Right lobe of liver (tissue), 6 donors: ENCODE results near the gene OSBPL9. TPM values are rescaled to one million over a fixed set of nuclear protein-coding genes. Genes with fewer than 3 reads are reported as not detected.
A peak's percentile ranks its signal among the peaks of the same experiment; 100 is the strongest.

Experiments
- ATAC-seq, 4 donors: fragments of 200-7000 bp; cut with Tn5 transposase; one replicate each; pipeline ENCODE4 v1.9.1; 2020; ENCODE audit warnings: mild to moderate bottlenecking in 4 of 4, moderate library complexity in 4 of 4
- DNase-seq, 3 donors: peaks; one replicate each; pipeline ENCODE4 v3.0.0-alpha.2; 2020
- H3K27ac ChIP-seq, 3 donors: fragments of 200-600 bp; one replicate each; pipeline ENCODE4 v1.8.0; 2022
- H3K27me3 ChIP-seq, 2 donors: fragments of 200-600 bp; one replicate each; pipeline ENCODE4 v1.8.0; 2022
- H3K36me3 ChIP-seq, 4 donors: fragments of 200-600 bp; sonication (generic) in 1 of 4; one replicate each; pipeline versions ENCODE4 v1.5.1 to v1.8.0; 2017 to 2022; ENCODE audit warnings: control low read depth in 1 of 4
- H3K4me1 ChIP-seq, 4 donors: fragments of 200-600 bp; sonication (generic) in 1 of 4; one replicate each; pipeline versions ENCODE4 v1.5.1 to v1.8.0; 2017 to 2022; ENCODE audit warnings: control low read depth in 1 of 4
- H3K4me3 ChIP-seq, 3 donors: fragments of 200-600 bp; one replicate each; pipeline ENCODE4 v1.8.0; 2022
- H3K9me3 ChIP-seq, 4 donors: fragments of 200-600 bp; sonication (generic) in 1 of 4; one replicate each; pipeline versions ENCODE4 v1.5.1 to v1.8.0; 2017 to 2022; ENCODE audit warnings: control low read depth in 1 of 4
- POLR2A ChIP-seq: fragments of 450-650 bp; IDR thresholded peaks from one replicate; pipeline ENCODE4 v1.6.1; 2017; ENCODE audit warnings: antibody characterized with exemption, mild to moderate bottlenecking
- WGBS: methylation state at CpG from one replicate; pipeline ENCODE4 v1.1.6; 2018; ENCODE audit warnings: low coverage, low lambda C conversion rate; ENCODE audit not compliant: insufficient coverage; ENCODE audit errors: missing lambda C conversion rate; 5-methylcytosine and 5-hydroxymethylcytosine counted together
- intact Hi-C, 2 donors: fragments of 100-400 bp; cut with DNase I; formaldehyde crosslinking; loops; one replicate each; pipeline versions ENCODE4 v1.11.2 to v1.14.1; 2022
- total RNA-seq, 6 experiments: library from RNA; depleted of rRNA in 2 of 6; stranded (reverse); fragments of >200 nt in 2 of 6; fragmentation: NEBNext Ultra II Directional in 3 of 6; extraction: Animal tissue kit (Norgen Biotek cat#: 25700) in 3 of 6; gene quantifications; one replicate each; pipeline versions ENCODE4 v1.1.0 to v1.2.4, GENCODE V29; 2016 to 2023
- TF ChIP-seq, protein P1 (sequence below), 4 donors: fragments of 200-600 bp in 3 of 4; fragments of 450-650 bp in 1 of 4; IDR thresholded peaks; one replicate each; pipeline versions ENCODE4 v1.5.1 to v1.8.0; 2016 to 2022; ENCODE audit warnings: antibody characterized with exemption in 4 of 4, mild to moderate bottlenecking in 2 of 4
- donor health status: DM: no; HTN: yes; CAD: no.
- donor health status: DM: no; HTN: no; CAD: no.
- donor health status: DM: no; HTN: no; CAD: no.
- donor health status: DM: no; HTN: yes; CAD: no.
- donor health status: DM: no; HTN: yes; CAD: no.

The OSBPL9 gene
- total RNA-seq, 6 experiments from 2014 or later, result 51.7 to 90.5 (median 71.7) TPM

DNA sequence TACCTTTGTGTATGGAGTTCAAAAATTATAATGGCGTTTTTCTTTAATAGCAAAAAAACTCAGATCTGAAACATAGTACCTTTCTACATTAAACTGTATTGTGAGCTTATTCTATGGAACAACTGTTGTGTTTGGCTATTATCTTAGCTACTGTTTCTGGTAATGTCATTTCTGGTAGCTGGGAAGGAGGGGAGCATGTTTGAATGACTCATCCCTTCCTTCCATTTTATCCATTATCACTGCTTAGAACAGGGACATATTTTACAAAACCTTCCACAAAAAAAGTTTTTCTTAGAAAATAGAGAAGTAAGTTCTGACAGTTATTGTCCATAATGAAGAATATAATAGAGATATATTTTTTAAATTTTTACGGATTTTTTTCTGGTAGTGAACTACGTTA is 133.3 kb downstream of the OSBPL9 start:
- 83% methylated on average over 3 of the region's 3 CpGs for WGBS
- H3K36me3 ChIP-seq, result peaks cover 0 to 15% (median 0%) of the 10 kb centered on the region in 4 donors
- intact Hi-C loops, result no loop called here

DNA sequence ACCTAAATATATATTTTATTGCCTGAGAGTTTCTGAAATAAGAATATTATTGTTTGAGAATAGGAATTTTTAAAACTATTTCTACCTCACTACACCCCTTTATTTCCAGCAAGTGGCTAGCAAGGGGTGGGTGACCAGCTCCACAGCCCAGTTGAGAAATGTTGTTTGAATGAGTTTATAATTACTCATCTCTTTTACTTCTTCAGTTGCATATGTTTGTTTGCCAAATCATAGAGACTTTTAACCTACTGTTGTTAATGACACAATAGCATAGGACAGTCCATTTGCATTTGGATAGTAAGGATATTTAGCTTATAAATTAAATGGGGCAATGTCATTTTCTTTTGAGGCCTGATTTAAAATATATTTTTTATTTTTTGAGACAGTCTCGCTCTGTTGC is 133.8 kb downstream of the OSBPL9 start:
- 67% methylated on average over 1 of the region's 1 CpG for WGBS
- intact Hi-C loops, result no loop called here
- peak in 1 of 4 donors; percentile 31 for ATAC-seq

More for the DNA sequence above, 133.3 kb downstream of the OSBPL9 start:
- Histone ChIP-seq H3K4me3 (no peak overlapping the region), H3K4me1 (no peaks in the 10 kb centered on the region), H3K9me3 (no peaks in the 10 kb centered on the region), H3K27me3 (no peaks in the 10 kb centered on the region), H3K27ac (no peak overlapping the region)
- TF ChIP-seq POLR2A, result no peak
- TF ChIP-seq, protein P1, sequence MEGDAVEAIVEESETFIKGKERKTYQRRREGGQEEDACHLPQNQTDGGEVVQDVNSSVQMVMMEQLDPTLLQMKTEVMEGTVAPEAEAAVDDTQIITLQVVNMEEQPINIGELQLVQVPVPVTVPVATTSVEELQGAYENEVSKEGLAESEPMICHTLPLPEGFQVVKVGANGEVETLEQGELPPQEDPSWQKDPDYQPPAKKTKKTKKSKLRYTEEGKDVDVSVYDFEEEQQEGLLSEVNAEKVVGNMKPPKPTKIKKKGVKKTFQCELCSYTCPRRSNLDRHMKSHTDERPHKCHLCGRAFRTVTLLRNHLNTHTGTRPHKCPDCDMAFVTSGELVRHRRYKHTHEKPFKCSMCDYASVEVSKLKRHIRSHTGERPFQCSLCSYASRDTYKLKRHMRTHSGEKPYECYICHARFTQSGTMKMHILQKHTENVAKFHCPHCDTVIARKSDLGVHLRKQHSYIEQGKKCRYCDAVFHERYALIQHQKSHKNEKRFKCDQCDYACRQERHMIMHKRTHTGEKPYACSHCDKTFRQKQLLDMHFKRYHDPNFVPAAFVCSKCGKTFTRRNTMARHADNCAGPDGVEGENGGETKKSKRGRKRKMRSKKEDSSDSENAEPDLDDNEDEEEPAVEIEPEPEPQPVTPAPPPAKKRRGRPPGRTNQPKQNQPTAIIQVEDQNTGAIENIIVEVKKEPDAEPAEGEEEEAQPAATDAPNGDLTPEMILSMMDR (IDR thresholded peaks at IDR 0.05), result no peak
- DNase-seq (no peak), ATAC-seq (peak in 2 of 4 donors; percentile 41 to 59)

DNA sequence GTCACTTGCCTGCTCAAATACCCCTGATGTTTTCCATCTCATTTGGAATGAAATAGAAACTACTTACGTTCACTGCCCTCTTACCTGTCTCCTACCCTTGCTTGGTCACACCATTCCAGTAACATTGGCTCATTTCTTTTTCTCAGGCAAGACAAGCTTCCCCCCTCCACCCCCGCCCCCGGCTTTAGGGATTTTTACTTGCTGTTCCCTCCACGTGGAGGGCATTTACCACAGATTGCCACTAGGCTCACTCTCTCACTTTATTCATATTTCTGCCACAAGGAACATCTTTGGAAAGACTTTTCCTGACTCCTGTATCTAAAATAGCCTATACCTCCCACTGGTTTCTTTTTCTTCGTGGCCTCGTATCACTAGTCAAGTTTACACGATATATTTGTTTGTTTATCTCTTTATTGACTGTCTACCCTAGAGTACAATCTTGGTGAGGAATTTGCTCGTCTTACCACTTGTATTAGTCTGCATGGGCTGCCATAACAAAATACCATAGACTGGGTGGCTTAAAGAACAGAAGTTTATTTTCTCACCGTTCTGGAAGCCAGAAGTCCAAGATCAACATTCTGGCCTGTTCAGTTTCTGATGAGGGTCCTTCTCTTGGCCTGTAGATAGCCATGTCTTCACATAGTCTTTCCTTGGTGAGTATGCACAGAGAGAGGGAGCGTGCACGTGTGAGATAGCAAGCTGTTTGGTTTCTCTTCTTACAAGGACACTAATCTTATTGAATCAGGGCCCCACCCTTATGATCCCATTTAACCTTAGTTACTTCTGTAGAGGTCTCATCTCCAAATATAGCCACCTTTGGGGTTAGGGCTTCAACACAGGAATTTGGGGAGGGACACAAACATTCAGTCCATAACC is 135.4 kb downstream of the OSBPL9 start:
- intact Hi-C loops, result no loop called here

More for the DNA sequence above, 133.8 kb downstream of the OSBPL9 start:
- TF ChIP-seq, protein P1 (IDR thresholded peaks at IDR 0.05), result no peak
- TF ChIP-seq POLR2A, result no peak
- Histone ChIP-seq H3K27ac (no peak overlapping the region), H3K36me3 (peaks cover 0 to 20% (median 2%) of the 10 kb centered on the region in 4 donors), H3K27me3 (no peaks in the 10 kb centered on the region), H3K9me3 (no peaks in the 10 kb centered on the region), H3K4me3 (no peak overlapping the region), H3K4me1 (no peaks in the 10 kb centered on the region)
- DNase-seq, result no peak

DNA sequence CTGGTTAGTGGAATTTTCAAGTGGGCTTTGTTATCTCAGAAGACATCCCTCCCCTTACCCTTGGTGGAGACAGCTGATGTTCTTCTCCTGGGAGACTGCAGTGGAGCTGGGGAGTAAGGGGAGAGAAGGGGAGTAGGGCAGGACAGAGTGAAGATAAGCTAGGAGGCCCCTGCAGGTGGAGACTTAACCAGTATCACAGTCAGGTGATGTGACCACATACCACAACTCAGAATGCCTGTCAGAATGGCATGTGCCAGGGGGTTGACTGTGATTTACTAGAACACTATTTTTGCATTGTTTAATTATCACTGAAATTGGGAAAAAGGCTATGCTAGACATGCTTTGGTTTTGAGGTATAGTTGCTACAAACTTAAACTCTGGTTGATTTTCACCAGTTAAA is 137.1 kb downstream of the OSBPL9 start:
- Histone ChIP-seq H3K4me3 (no peak overlapping the region), H3K9me3 (no peaks in the 10 kb centered on the region), H3K36me3 (peaks cover 0 to 13% (median 5%) of the 10 kb centered on the region in 4 donors), H3K27ac (no peak overlapping the region), H3K4me1 (no peaks in the 10 kb centered on the region), H3K27me3 (no peaks in the 10 kb centered on the region)
- no peak for ATAC-seq
- intact Hi-C loops, result no loop called here
- no peak for DNase-seq
- no peak for TF ChIP-seq POLR2A
- TF ChIP-seq, protein P1 (IDR thresholded peaks at IDR 0.05), result no peak

More for the DNA sequence above, 135.4 kb downstream of the OSBPL9 start:
- no peak for TF ChIP-seq POLR2A
- TF ChIP-seq, protein P1 (IDR thresholded peaks at IDR 0.05), result no peak
- WGBS, result 100% methylated on average over 7 of the region's 11 CpGs
- Histone ChIP-seq H3K4me3 (no peak overlapping the region), H3K27ac (no peak overlapping the region), H3K4me1 (no peaks in the 10 kb centered on the region), H3K27me3 (no peaks in the 10 kb centered on the region), H3K9me3 (no peaks in the 10 kb centered on the region), H3K36me3 (peaks cover 0 to 22% (median 5%) of the 10 kb centered on the region in 4 donors)
- DNase-seq, result no peak
- no peak for ATAC-seq
